ENCODE measurements around the gene MRGPRX1. TPM values are rescaled to one million over a fixed set of nuclear protein-coding genes. Genes with fewer than 3 reads are reported as not detected.
A peak's percentile ranks its signal among the peaks of the same experiment; 100 is the strongest.
"Not testable (repeated sequence)": the region's sequence is repeated elsewhere in the genome, so short reads cannot be mapped to it uniquely, and the experiment has no call there.

The MRGPRX1 gene
- total RNA-seq, 1 experiment from 2014 or later = not detected

DNA sequence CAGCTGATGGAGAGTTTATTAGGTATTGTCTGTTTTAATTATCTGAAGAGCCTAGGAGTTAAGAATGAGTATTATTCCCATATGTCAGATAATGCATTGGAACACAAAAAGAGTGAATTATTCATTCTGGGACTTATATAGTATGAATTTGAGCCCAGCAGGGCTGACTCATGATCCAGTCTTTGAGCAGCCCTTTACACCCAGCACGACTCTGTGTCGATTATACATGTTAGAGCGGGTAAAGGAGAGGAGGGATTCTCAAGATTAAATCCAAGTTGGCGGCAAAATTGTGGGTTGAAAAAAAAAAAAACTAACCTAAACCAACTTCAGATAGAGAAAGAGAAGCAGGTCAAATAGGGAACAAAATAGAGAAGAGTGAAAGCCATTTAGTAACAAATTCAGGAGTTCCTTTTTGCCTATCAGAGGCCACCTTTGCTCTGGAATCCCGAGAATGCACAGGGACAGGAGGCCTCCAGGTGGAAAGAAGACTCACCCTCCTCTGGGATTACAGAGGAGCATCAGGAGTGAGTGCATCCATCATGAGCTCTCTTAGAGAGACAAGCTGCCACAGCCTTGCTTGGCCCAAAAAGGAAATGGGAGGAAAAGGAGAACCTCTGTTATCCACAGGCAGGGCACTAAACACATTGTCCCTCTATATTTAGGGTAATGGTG lies 3.1 kb downstream of the MRGPRX1 start:
- Mint-ChIP-seq H3K9me3 (ENCODE audit: unreplicated experiment) (no peaks in the 10 kb centered on the region), H3K4me1 (ENCODE audit: low read depth, unreplicated experiment) (no peaks in the 10 kb centered on the region), H3K27me3 (ENCODE audit: insufficient read depth, unreplicated experiment) (no peaks in the 10 kb centered on the region), H3K27ac (ENCODE audit: unreplicated experiment) (no peak overlapping the region), H3K36me3 (ENCODE audit: insufficient read depth, unreplicated experiment) (no peaks in the 10 kb centered on the region), H3K4me3 (ENCODE audit: unreplicated experiment) (no peak overlapping the region)
- no peaks in the 10 kb centered on the region for H3K27me3 ChIP-seq (replicated peaks; ENCODE audit: control insufficient read depth, insufficient read depth, low read length)
- 0 out of 2 replicates have a peak, but pooled peaks cover 1% of the 10 kb centered on the region for H3K36me3 ChIP-seq (ENCODE audit: control insufficient read depth, insufficient read depth, low read length)
- no TSS peak for BruUV-seq (replicated peaks)
- peak; percentile 60 to 76 for DNase-seq
- peaks cover 16% of the 10 kb centered on the region for H3K4me1 ChIP-seq
- no peaks in the 10 kb centered on the region for H3K9me3 ChIP-seq
- TF ChIP-seq CTCF (IDR thresholded peaks at IDR 0.05; ENCODE audit: insufficient read depth in 1 of 2, low read depth in 1 of 2, low read length in 1 of 2, severe bottlenecking in 1 of 2, unreplicated experiment in 1 of 2) = no peak
- POLR2A ChIA-PET = no interaction called here
- H3K4me3 ChIP-seq (ENCODE audit: low read depth, low read length) = no peak overlapping the region
- CTCF ChIA-PET = no interaction called here
- intact Hi-C loops (cut with micrococcal nuclease; ENCODE audit: unreplicated experiment) = loop anchor here (1.0 kb wide), 2 partner anchors 22 to 36 kb away; no protein-coding TSS in a partner anchor

DNA sequence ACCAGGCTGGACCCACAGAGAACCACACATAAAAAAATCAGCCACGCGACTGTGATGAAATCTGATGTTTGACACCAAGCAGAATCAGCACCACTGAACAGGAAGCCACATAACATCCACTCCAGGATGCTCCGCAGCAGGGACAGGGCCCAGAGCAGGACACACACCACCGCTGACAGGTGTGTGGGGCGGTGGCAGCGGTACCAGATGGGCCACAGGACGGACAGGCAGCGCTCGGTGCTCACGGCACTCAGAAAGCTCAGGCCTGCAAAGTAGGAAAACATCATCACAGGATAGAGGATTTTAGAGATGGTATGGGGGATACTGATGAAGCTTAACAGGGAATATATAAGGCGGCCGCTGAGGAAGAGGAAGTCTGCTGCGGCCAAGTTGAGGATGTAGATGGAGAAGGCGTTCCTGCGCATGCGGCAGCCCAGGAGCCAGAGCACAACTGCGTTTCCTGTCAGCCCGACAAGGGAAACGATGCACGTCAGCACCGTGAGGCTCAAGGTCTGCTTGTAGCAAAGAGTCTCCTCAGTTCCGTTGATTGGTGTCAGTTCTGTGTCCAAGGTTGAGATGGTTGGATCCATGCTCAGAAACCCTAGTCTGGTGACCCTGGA lies 4.9 kb downstream of the MRGPRX1 start:
- no peaks in the 10 kb centered on the region for H3K9me3 Mint-ChIP-seq (ENCODE audit: unreplicated experiment)
- H3K27ac Mint-ChIP-seq (ENCODE audit: unreplicated experiment) = no peak overlapping the region
- H3K4me1 Mint-ChIP-seq (ENCODE audit: low read depth, unreplicated experiment) = no peaks in the 10 kb centered on the region
- Histone ChIP-seq H3K9me3 (no peaks in the 10 kb centered on the region), H3K4me3 (ENCODE audit: low read depth, low read length) (no peak overlapping the region), H3K27me3 (replicated peaks; ENCODE audit: control insufficient read depth, insufficient read depth, low read length) (no peaks in the 10 kb centered on the region), H3K4me1 (peaks cover 16% of the 10 kb centered on the region), H3K36me3 (ENCODE audit: control insufficient read depth, insufficient read depth, low read length) (0 out of 2 replicates have a peak, but pooled peaks cover 1% of the 10 kb centered on the region)
- POLR2A ChIA-PET = no interaction called here
- BruUV-seq (replicated peaks) = no TSS peak
- H3K36me3 Mint-ChIP-seq (ENCODE audit: insufficient read depth, unreplicated experiment) = no peaks in the 10 kb centered on the region
- CTCF ChIA-PET = no interaction called here
- DNase-seq = no peak
- H3K27me3 Mint-ChIP-seq (ENCODE audit: insufficient read depth, unreplicated experiment) = no peaks in the 10 kb centered on the region
- intact Hi-C loops (cut with micrococcal nuclease; ENCODE audit: unreplicated experiment) = no loop called here
- no peak overlapping the region for H3K4me3 Mint-ChIP-seq (ENCODE audit: unreplicated experiment)
- TF ChIP-seq CTCF (IDR thresholded peaks at IDR 0.05; ENCODE audit: insufficient read depth in 1 of 2, low read depth in 1 of 2, low read length in 1 of 2, severe bottlenecking in 1 of 2, unreplicated experiment in 1 of 2) = no peak

DNA sequence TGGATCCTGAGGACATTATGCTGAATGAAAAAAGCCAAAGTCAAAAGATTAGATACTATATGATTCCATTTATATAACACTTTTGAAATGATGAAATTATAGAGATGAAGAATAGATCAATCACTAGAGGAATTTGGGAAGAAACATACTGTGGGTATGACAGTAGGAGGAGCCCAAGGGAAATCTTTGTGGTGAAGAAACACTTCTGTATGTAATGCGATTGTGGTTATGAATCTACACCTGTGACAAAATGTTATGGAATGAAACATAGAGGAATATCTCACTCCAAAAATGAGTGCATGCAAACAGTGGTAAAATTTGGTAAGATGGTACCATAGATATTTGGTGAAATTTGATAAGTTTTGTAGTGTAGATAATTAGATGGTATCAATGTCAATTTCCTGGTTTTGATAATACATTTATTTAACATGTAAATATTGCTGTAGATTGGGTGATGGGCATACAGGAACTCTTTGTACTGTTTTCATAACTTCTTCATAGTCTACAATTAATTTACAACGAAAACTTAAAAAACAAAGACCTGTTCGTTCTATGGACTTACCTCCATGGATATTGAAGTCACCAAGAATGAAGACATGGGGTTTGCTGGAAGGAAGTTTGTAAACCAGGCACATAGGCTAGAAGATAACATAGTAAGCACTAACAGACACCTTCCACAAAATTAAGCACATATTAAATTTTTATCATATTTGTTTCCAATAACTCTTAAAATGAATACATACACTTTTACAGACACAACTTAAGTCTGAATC lies 11.5 kb downstream of the MRGPRX1 start:
- no peaks in the 10 kb centered on the region for H3K27me3 Mint-ChIP-seq (ENCODE audit: insufficient read depth, unreplicated experiment)
- no peak overlapping the region for H3K27ac Mint-ChIP-seq (ENCODE audit: unreplicated experiment)
- Histone ChIP-seq H3K36me3 (ENCODE audit: control insufficient read depth, insufficient read depth, low read length) (no peaks in the 10 kb centered on the region), H3K4me3 (ENCODE audit: low read depth, low read length) (no peak overlapping the region), H3K4me1 (0 out of 2 replicates have a peak, but pooled peaks cover 7% of the 10 kb centered on the region), H3K9me3 (peaks cover 6% of the 10 kb centered on the region; the same call in 1 of the 2 replicates), H3K27me3 (replicated peaks; ENCODE audit: control insufficient read depth, insufficient read depth, low read length) (no peaks in the 10 kb centered on the region)
- no peaks in the 10 kb centered on the region for H3K4me1 Mint-ChIP-seq (ENCODE audit: low read depth, unreplicated experiment)
- intact Hi-C loops (cut with micrococcal nuclease; ENCODE audit: unreplicated experiment) = no loop called here
- H3K9me3 Mint-ChIP-seq (ENCODE audit: unreplicated experiment) = no peaks in the 10 kb centered on the region
- CTCF ChIA-PET = no interaction called here
- no peaks in the 10 kb centered on the region for H3K36me3 Mint-ChIP-seq (ENCODE audit: insufficient read depth, unreplicated experiment)
- no peak for TF ChIP-seq CTCF (IDR thresholded peaks at IDR 0.05; ENCODE audit: insufficient read depth in 1 of 2, low read depth in 1 of 2, low read length in 1 of 2, severe bottlenecking in 1 of 2, unreplicated experiment in 1 of 2)
- no peak overlapping the region for H3K4me3 Mint-ChIP-seq (ENCODE audit: unreplicated experiment)
- no peak for DNase-seq
- no TSS peak for BruUV-seq (replicated peaks)
- POLR2A ChIA-PET = no interaction called here

DNA sequence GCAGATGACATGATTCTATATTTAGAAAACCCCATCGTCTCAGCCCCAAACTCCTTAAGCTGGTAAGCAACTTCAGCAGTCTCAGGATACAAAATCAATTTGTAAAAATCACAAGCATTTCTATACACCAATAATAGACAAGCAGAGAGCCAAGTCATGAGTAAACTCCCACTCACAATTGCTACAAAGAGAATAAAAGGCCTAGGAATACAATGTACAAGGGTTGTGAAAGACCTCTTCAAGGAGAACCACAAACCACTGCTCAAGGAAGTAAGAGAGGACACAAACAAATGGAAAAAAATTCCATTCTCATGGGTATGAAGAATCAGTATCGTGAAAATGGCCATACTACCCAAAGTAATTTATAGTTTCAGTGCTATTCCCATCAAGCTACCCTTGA lies 13.8 kb downstream of the MRGPRX1 start:
- H3K27me3 ChIP-seq (replicated peaks; ENCODE audit: control insufficient read depth, insufficient read depth, low read length); H3K4me3 Mint-ChIP-seq (ENCODE audit: unreplicated experiment); H3K4me1 Mint-ChIP-seq (ENCODE audit: low read depth, unreplicated experiment); DNase-seq; H3K27me3 Mint-ChIP-seq (ENCODE audit: insufficient read depth, unreplicated experiment); H3K4me3 ChIP-seq (ENCODE audit: low read depth, low read length); H3K27ac Mint-ChIP-seq (ENCODE audit: unreplicated experiment); intact Hi-C loops (cut with micrococcal nuclease; ENCODE audit: unreplicated experiment); H3K4me1 ChIP-seq; H3K36me3 ChIP-seq (ENCODE audit: control insufficient read depth, insufficient read depth, low read length); H3K36me3 Mint-ChIP-seq (ENCODE audit: insufficient read depth, unreplicated experiment); BruUV-seq (replicated peaks); POLR2A ChIA-PET; H3K9me3 ChIP-seq; H3K9me3 Mint-ChIP-seq (ENCODE audit: unreplicated experiment); CTCF ChIA-PET: not testable (repeated sequence)
